Measurements from ENCODE around the gene SART3.
A peak's percentile ranks its signal among the peaks of the same experiment; 100 is the strongest.

SART3 gene

GRCh38 chr12:108565146-108565545, 4.2 kb upstream of the SART3 start:
- no peak for TF ChIP-seq CTCF (IDR thresholded peaks at IDR 0.05; ENCODE audit: insufficient read depth, low read depth, low read length, missing control alignments)
- no peak overlapping the region; the same call in 1 of the 2 replicates for H3K4me3 ChIP-seq (ENCODE audit: low read depth, low read length)

GRCh38 chr12:108564724-108565123, 3.8 kb upstream of the SART3 start:
- no peak for TF ChIP-seq CTCF (IDR thresholded peaks at IDR 0.05; ENCODE audit: insufficient read depth, low read depth, low read length, missing control alignments)
- no peak overlapping the region for H3K4me3 ChIP-seq (ENCODE audit: low read depth, low read length)
- DNase-seq (ENCODE audit: low read depth): no peak

More at GRCh38 chr12:108565146-108565545, 4.2 kb upstream of the SART3 start:
- DNase-seq (ENCODE audit: low read depth): no peak

GRCh38 chr12:108563804-108564151, 2.8 kb upstream of the SART3 start:
- no peak for DNase-seq (ENCODE audit: low read depth)
- peak overlapping the region; percentile 99 for H3K4me3 ChIP-seq (ENCODE audit: low read depth, low read length)
- no peak for TF ChIP-seq CTCF (IDR thresholded peaks at IDR 0.05; ENCODE audit: insufficient read depth, low read depth, low read length, missing control alignments)

- TF ChIP-seq CTCF (IDR thresholded peaks at IDR 0.05; ENCODE audit: insufficient read depth, low read depth, low read length, missing control alignments): peak; percentile 86
- peak; percentile 93 for DNase-seq (ENCODE audit: low read depth)
- H3K4me3 ChIP-seq (ENCODE audit: low read depth, low read length): peak overlapping the region; percentile 99
These were observed 2.3 kb upstream of the SART3 start for GRCh38 chr12:108563136-108563803.

- peak within 1 kb of the TSS; percentile 99 for H3K4me3 ChIP-seq (ENCODE audit: low read depth, low read length)
- peak; percentile 99 for DNase-seq (ENCODE audit: low read depth)
- TF ChIP-seq CTCF (IDR thresholded peaks at IDR 0.05; ENCODE audit: insufficient read depth, low read depth, low read length, missing control alignments): no peak
These were observed 1.6 kb upstream of the SART3 start, which contains the start of gene ISCU for GRCh38 chr12:108562348-108563135. Gene ISCU (plus strand): TSS chr12:108562596. CDS start chr12:108562623, 27 bp downstream.

GRCh38 chr12:108561852-108562347, 927 bp upstream of the SART3 start:
- no peak for DNase-seq (ENCODE audit: low read depth)
- no peak for TF ChIP-seq CTCF (IDR thresholded peaks at IDR 0.05; ENCODE audit: insufficient read depth, low read depth, low read length, missing control alignments)
- H3K4me3 ChIP-seq (ENCODE audit: low read depth, low read length): peak overlapping the region; percentile 92
